ENCODE measurements around the gene DNER.
"Not testable (repeated sequence)": the region's sequence is repeated elsewhere in the genome, so short reads cannot be mapped to it uniquely, and the experiment has no call there.

Gene DNER

GRCh38 chr2:229714736-229715541 lies 584 bp upstream of the DNER start:
- peak; percentile 35 for DNase-seq

GRCh38 chr2:229713371-229714079 lies 830 bp downstream of the DNER start:
- DNase-seq, result peak; percentile 3

GRCh38 chr2:229712136-229712535 lies 2.2 kb downstream of the DNER start:
- DNase-seq, result no peak

- DNase-seq, result no peak
Observed at GRCh38 chr2:229708335-229708734, 6.0 kb downstream of the DNER start.

DNA sequence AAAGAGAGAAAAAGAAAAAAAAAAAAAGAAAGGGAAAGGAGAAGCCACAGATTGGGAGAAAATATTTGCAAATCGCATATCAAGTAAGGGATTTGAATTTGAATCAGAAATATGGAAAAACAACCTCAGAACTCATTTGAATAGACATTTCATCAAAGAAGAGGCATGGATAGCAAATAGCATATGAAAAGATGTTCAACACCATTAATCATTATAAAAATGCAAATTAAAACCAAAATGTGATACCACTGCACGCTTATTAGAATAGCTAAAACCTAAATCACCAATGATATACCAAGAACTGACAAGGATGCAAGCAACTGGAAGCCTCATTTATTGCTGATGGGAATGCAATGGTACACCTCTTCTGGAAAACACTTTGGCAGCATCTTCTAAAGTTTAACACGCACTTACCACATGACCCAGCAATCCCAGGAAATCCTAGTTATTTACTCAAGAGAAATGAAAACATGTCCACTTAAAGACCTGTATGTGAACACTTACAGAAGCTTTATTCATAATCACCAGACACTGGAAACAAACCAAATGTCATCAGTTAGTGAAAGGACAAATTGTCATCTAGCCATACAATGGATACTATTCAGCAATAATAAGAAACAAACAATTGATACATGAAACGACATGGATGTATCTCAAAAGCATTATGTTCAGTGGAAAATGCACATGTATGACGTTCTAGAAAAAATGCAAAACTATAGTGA lies 10.3 kb downstream of the DNER start:
- no peak for DNase-seq

DNA sequence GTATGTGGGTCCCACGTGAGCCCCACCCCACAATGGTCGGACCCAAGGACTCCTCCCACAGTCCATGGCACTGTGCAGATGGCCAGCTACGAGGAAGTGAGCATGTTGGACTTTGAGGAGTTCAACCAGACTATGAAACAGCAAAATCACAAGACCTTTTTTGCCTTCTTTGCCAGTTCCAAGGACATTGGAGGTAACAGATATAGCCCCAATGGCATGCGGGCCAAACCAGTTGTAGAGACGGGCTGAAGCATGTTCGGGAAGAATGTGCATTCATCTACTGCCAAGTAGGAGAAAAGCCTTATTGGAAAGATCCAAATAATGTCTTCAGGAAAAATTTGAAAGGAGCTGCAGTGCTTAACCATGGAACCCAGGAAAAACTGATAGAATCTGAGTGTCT lies 12.6 kb downstream of the DNER start:
- no peak for DNase-seq

- DNase-seq, result no peak
Observed at GRCh38 chr2:229701062-229701461, 13.3 kb downstream of the DNER start.

DNA sequence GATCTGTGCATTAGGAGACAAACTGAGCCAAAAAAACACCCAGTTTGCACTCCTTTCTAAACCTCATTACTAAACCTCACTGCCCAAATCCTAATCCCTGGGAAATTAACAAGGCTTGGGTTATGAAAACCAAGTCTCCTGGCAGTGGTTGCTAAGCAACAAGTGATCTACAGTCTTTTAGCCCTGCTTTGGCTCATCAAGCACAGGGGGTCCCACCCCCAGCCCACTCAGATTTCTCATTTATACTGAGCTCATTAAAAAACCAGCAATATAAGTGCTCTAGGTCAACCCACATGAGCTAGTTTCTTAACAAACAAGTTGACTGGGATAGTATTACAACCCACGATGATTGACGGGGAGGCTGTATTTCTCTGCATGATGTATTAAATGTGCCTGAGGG lies 18.4 kb downstream of the DNER start:
- no peak for DNase-seq

GRCh38 chr2:229693845-229694244 lies 20.5 kb downstream of the DNER start:
- DNase-seq, result not testable (repeated sequence)

DNA sequence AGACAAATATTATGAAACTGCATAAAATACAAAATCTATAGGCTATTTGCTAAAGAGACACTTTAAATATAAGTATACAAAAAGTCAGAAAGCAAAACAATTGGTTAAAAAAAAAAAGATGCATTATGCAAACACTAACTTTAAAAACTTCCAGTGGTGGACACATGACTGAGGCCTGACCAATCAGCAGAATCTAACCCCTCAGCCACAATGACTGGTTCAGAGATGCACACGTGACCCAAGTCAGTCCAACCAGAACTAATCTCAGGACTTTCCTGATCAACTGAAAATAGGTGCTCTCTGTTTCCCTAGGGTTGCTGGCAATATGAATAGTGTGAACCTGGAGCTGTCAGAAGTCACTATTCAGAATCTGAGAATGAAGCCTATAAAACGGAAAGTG lies 22.7 kb downstream of the DNER start:
- DNase-seq, result no peak

DNA sequence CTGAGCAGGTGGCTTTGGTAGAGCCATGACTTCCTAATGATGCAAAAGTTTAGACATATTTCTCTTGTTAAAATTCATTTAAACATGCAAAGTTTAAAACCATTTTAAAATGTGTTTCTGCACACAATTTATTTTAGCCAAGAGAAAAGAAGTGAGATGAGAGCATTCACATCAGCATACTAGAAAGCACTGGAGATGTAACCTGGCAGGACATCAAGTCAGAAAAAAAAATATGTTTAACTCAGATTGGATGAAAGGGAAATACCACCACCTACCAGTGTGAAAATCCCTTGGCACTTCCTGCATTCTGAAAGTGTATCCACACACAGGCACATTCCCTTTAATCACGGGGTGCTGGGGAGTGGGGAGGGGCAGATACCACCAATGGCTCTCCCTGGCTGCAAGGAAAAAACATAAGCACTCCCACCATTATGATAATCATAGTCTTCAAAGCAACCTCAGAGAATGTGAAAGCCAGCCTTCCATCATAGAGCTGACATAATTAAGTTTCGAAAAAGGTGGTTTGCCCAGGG lies 25.0 kb downstream of the DNER start:
- DNase-seq, result no peak

DNA sequence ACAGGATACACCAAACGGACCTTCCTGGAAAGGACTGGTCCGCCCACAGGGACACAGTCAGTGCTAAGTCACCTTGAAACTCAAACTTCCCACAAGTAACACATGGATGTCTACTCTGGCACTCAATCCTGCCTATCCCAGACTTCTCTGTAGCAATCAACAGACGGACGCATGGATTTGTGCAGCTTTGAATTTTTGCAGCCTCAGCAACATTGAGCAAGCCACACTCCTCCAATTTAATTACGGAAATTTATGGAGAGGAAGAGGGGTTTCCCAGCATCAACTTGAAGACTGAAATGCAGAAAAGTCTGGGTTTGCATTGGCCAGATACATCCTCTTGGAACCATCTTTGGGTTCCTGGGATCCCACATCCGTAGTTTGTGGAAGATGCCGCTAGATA lies 26.2 kb downstream of the DNER start:
- no peak for DNase-seq

DNA sequence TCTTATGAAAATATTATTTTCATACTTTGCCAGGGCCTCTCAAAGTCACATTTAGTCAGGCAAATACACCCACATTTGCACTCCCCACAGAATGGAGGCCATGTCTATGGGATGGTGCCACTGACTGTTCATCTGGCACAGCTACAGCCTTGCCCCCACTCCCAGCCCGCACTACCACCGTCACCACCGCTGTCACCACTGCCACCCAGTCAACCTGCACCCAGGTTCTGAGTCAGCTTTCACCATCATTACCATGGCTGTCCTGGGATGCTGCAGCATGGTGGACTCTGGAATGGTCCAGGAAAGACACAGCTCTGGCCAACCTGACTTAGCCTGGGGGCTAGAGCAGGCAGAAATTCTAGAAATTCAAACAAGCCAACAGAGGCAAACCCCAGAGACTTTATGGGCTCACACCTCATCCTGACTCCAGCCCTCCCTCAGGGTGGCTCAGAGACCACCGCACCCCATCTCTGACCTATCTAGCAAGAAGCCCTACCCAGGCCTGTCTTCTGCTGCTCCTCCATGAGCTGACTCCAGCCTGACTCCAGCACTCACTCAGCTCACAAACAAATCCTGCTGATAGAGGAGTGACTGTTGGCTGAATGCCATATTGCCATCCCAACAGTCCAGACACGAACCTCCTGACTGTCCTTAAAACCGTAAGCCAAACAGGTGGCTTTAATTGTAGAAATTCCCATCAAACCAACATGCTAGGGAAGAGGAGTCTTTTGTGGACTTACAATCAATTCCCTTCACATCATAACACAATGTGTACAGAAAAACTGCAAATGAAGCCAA lies 28.0 kb downstream of the DNER start:
- DNase-seq, result no peak

DNA sequence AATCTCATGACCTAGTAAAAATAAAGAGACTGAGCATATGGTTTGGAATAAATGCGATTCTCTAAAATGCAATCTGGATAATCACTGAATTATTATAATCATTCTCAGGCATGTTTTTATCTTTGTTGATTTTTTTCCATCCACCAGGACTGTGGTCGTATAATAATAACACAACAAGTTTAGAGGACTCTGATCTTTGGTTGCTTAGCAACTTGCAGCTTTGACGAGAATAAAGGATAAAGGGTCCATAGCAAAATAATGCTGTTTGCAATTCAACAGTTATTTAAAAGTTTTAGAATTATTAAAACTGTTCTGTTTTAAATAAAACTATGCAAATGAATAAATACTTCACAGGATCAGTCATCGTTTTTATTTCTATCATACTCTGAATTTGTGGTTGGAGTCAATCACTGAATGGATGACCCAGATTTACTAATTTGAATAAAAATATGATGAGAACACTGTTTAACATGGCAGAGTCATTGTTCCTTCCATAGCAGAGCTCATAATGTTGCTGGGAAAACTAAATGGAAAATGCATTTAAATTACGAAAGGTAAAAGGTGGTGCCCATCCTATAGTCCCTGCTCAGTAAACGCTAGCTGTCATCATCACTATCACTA lies 29.3 kb downstream of the DNER start:
- DNase-seq, result no peak

GRCh38 chr2:229679393-229680125 lies 34.8 kb downstream of the DNER start:
- DNase-seq, result no peak

DNA sequence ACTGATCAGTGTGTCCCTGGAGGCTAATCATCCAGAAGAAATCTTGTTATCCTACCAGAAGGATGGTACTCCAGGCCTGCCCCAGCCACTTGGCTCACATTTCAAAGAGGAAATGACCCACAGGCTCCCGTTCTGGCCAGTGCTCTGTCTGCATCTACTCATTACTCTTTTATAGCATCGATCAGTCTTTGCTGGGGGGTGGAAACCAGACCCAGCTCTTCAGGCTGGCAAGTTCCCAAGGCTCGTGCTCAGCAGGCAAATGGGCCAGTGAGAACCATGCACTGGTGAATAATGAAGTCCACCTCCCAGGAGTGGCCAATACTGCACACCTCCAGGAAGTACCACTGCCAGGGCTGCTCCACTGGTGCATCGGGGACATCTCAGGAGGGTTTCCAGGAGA lies 38.8 kb downstream of the DNER start:
- DNase-seq, result no peak

DNA sequence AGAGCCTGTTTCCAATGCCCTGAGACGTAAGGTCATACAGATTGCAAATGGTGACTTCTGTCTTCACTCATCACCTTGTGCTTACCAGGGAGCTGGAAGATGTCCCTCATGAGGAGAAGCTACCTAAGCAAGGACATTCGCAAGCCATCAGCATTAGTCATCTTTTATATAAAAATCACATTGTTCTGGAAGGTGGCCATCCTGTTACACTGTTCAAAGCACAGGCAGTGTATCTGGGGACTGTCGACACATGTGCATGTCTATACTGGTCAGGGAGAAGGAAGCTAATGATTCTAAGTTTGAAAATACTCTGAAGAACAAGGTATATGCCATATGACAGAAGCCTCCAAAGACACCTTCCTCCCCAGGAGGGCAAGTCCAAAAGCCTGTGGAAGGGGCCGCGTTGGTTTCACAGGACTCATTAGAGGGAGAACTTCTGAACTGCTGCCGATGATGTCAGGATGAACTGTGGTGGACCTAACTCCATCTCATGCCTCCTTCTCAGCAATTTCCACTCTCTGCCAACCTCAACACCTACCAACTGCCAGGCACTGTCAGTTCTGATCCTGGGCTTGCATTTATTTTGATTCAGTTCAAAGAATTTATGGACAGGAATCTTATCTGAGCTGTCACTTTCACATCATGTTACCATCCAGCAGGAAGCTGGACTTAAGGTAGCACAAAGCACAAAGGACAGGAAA lies 39.4 kb downstream of the DNER start:
- DNase-seq, result no peak

DNA sequence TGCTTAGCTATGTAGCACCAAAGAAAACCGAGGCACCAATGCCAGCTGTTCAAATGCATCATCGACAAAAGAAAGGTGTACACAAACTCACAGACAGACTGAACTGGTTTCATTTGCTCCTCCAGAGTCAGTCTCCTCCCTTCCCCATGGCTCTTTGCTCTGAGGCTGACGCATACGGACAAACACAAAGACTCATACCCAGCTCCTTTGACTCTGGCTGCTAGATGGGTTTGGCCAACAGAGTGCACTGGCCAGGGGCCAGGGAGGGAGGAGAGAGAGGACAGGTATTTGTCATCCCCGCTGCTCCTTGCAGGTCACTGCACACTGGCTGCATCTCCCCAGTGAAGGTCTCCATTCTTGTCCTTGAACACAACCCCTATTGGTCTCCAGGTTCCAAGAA lies 40.7 kb downstream of the DNER start:
- DNase-seq, result no peak

- no peak for DNase-seq
Observed at GRCh38 chr2:229672021-229672420, 42.3 kb downstream of the DNER start.

GRCh38 chr2:229669841-229670240 lies 44.5 kb downstream of the DNER start:
- no peak for DNase-seq

GRCh38 chr2:229666811-229667210 lies 47.5 kb downstream of the DNER start:
- no peak for DNase-seq

Data from activated naive CD4-positive, alpha-beta T cell treated with Interleukin-2 at 50 U/mL for 16 hours (primary cell).